Measurements from ENCODE around the gene TCEAL1.

DNA sequence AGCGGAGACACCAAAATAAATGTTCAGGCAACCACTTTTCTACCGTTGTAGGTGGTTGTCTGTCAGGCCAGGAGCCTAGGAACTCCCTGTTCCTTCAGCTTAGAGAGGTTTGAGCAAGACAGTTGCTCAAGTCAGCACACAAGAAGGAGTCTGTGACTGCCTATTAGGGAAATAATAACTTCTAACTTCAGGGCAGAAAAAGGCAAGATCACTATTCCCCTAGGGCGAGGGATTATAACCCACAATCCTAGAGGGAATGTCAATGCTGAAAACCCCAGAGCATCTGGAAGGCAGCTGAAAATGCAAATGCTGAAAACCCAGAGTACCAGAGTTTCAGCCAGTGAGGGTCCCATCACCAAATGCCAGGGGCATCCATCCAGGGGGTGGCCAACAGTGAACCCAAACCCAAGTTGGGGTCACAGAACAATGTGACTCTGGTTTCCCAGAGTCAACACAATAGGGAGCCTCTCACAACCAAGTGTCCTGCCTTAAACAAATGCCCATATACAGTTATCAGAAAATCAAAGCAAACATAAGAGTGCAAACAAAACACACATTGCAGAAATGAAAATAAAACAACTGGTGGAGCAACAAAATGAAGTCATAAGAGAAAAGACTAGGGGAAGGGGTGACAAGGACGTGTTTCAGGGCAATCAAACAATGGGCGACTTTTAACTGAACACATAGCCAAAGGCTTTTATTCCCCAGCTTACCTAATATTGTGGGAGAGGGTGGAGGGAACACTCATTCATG lies 30.1 kb downstream of the TCEAL1 start:
- TF ChIP-seq, protein P1, sequence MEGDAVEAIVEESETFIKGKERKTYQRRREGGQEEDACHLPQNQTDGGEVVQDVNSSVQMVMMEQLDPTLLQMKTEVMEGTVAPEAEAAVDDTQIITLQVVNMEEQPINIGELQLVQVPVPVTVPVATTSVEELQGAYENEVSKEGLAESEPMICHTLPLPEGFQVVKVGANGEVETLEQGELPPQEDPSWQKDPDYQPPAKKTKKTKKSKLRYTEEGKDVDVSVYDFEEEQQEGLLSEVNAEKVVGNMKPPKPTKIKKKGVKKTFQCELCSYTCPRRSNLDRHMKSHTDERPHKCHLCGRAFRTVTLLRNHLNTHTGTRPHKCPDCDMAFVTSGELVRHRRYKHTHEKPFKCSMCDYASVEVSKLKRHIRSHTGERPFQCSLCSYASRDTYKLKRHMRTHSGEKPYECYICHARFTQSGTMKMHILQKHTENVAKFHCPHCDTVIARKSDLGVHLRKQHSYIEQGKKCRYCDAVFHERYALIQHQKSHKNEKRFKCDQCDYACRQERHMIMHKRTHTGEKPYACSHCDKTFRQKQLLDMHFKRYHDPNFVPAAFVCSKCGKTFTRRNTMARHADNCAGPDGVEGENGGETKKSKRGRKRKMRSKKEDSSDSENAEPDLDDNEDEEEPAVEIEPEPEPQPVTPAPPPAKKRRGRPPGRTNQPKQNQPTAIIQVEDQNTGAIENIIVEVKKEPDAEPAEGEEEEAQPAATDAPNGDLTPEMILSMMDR (IDR thresholded peaks at IDR 0.05; ENCODE audit: low read depth, low read length, poor library complexity, severe bottlenecking) = no peak
- TF ChIP-seq EZH2phosphoT487 (IDR thresholded peaks at IDR 0.05; ENCODE audit: borderline replicate concordance, low read length) = no peak
